ENCODE results near the gene CORO7.

Gene CORO7

DNA sequence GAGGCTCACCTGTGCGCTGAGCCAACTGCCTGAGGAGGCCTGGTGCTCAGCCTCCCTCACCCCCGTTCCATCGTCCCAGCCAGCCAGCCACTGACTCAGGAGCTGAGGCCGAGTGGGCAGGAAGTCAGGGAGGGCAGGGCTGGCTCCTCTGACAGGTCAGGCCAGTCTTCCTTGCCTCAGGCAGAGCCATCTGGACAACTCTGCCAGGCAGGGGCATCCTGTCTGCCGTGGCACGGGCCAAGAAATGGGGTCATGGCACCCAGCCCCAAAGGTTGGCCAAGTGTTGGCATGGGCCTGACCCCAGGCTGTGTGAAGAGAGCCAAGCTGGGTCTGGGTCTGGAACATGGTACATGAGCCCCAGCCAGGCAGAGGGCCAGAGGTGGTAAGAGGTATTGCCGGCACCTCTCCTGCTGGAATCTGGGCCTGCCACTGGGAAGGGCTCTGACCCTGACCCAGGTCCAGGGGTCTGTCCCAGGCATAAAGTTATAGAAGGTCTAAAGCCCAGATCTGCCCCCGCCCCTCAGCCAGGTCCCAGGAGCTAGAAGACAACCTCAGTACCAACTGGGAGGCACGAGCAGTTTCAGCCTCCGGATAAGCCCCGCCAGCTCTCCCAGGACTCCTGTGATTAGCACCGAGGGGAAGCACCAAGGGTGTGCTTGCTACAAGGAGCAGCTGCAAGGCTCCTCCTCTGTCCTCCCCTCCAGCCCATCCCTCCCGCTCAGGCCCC is 47.2 kb downstream of the CORO7 start:
- DNase-seq, result no peak

DNA sequence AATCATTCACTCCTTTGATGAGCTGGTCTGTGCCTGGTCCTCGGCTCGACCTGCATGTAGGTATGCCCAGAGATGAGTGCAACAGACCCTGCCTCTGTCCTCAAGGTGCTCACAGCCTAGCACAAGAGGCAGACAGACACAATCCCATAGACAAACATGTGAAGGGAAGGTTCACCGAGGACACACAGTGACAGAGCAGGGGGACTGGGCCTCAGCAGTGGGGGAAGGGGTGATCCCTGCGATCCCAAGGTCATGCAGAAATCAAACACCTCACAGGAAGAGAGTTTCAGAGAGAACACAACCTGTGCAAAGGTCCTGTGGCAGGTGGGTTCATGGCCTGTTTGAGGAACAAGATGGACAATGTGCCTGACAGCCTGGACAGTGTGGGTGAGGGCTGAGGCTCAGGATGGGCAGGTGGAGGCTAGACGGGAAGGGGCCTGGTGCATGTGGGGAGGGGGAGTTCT is 49.0 kb downstream of the CORO7 start:
- DNase-seq, result no peak

DNA sequence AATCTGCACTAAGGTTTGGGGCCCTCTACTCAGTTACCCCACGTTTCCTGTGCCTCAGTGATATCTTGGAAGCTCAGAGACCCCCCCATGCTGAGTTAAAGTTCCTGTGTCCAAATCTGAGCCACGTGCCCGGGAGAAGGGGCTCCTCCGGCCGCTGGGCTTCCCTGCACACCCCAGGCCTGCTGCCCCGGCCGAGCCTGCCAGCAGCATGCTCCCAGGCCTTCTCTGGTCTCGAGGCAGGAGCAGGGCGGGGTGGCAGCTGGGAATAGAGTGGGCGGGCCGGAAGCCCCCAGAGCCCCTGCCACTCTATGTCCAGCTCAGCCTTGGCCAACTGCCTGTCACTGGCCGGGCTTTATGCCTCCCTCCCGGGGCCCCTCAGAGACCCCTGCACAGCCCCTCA is 50.4 kb downstream of the CORO7 start:
- no peak for DNase-seq

DNA sequence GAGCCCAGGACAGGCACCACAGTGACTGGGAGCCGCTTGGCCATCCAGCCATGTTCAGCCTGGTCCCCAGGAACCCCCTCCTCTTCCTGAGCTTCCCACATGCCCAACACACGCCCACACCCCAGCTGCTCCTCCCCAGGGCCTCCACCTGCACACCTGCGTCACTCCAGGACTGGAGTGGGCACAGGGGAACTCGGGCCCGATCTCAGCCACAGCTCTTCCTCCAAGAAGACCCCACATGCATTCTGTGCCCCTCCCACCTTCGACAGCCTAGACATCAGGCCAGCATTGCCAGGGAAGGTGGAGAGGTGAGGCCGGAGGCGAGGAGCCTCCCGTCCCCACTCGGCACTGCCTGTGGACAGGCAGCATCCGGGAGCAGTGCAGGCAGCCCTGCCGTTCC is 50.8 kb downstream of the CORO7 start:
- DNase-seq, result no peak

DNA sequence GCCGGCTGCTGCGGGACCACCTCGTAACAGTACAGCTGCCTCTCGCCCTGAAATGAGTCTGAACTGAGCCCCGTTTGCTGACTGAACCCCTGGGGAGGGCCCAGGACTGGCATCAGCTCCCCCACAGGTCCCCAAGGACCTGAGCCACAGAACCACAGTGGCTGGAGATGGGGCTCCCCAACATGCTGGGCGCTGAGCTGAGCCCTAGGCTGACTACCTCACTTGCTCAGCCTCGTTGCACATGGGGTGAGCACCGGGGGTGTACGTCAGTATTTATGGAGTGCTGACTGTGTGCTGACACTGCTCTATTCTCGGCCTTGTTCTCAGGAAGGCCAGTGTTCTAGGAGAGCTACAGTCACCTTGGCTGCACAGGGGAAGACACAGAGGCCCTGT is 51.4 kb downstream of the CORO7 start:
- no peak for DNase-seq

DNA sequence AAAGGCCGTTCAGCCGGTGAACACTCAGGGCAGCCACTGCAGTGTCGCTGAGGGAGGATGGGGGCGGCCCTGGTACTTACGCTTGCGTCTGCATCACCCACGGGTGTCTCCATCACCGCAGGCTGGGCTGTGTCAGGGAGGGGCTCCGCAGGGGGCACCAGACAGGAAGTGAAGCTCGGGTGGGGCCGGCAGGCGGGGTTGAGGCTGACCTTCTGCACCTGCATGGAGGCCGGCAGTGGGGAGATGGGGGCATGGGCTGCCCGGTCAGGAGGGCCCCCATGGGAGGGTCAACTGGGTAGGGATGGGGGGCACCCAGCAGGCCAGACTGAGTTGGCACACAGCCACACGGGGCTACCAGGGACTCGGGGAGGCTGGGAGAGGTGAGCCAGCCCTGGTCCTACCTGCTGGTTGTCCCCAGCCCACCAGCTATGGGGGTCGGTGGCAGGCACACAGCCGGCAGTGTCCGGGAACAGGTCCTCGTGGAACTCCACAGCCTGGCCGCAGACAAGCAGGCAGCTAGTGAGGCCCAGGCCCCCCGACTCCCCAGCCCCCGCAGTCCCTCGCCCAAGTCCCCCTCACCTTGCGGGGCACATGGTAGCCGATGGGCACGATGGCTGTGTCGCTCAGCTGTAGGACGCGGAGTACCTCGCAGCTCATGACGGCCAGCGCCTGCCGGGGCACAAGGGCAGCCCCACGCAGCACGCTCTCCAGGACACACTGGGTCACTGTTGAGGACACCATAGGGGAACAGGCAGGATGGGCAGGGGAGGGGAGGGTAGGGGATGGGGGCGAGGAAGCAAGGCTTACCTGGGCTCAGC is 52.0 kb downstream of the CORO7 start:
- no peak for DNase-seq

DNA sequence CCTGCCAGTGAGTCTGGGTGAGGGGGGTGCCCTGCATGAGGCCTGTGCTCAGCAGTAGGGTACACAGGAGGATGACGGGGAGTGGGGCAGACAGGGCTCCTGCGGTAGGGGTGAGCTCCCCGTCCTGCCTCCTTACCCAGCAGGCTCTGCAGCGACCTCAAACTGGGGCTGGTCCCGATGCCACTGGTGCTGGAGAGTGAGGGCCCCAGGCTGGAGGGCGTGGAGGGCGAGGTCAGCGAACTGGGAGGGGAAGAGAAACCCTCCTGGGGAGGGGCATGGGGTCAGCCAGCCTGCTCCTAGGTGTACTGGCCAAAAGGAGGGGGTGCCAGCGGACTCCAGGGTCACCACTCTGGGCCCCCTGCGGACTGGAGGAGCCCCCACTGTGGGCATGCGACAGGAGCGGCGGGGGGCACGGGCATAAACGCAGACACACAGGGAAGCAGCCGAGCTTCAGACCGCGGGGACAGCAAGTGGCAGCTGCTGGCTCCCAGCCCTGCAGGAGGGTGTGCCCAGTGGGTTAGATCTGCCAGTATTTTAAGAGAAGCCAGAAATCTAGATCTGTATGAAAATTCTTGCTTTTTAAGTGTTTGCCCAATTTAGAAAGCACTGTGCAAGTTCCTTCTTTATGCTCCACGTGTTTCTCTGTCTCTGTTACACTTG is 53.8 kb downstream of the CORO7 start:
- no peak for DNase-seq

DNA sequence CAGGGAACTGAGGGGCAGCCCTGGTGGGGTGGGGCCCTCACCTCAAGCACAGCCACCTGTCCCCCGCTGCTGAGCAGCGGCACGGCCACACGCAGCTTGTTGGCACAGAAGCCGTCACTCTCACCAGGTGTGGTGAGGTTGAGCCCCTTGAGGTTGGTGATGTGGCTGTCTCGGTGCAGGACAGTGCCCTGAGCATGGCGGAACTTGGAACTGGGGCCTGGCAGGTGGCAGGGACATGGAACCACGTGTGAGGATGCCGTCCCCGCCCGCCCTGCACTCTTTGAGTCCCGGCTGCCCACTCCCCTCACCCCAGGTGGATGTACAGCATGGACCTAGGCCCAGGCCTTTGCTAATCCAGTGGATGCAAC is 54.5 kb downstream of the CORO7 start:
- DNase-seq, result no peak

DNA sequence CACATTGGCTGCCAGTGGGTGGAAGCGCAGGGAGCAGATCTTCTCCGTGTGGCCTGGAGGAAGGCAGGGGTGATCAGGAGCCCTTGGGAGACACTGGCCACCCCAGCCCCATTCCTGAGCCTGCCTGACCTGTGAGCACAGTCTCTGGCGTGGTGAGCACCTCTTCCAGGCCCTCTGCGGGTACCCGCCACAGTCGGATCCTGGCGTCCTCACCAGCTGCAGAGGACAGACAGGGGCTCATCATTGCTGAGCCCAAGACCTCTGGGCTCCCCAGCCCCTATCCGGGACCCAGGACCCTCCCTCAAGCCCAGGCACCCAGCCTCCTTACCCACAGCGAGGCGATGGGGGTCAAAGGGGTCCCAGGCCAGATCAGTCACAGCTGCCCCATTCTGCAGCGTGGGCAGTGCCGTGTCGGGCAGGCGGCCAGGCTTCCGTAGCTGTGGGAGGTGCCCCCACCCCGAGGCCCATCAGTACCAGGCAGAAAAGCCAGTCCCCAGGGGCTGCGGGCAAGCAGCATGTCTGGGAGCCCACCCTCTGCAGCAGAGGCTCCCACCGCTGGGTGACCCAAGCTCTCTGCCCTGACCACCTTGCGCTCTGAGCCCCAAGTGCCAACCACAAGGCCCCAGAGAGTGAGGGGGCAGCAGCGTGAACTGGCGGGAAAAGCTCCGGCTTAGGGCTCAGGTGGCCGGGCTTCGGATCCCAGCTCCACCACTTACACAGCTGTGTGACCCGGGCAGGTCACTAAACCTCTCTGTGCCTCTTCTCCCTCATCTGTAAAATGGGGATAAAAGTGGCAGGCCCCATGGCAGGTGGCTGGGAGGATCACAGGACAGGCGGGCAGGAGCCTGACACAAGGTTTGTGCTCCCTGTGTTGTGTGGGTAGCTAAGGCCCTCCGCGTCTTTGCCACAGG is 55.1 kb downstream of the CORO7 start:
- no peak for DNase-seq

DNA sequence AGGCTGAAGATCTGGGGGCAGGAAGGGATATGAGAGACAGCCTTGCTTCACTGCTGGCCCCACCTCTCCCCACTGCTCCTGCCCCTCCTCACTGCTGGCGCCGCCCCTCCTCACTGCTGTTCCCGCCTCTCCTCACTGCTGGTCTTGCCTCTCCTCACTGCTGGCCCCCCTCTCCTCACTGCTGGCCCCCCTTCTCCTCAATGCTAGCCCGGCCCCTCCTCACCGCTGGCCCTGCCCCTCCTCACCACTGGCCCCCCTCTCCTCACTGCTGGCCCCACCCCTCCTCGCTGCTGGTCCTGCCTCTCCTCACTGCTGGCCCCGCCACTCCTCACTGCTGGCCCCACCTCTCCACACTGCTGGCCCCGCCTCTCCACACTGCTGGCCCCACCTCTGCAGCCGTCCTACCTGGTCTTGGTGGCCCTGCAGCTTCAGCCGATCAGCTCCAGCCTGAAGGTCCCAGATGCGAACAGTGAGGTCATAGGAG is 55.8 kb downstream of the CORO7 start:
- no peak for DNase-seq

DNA sequence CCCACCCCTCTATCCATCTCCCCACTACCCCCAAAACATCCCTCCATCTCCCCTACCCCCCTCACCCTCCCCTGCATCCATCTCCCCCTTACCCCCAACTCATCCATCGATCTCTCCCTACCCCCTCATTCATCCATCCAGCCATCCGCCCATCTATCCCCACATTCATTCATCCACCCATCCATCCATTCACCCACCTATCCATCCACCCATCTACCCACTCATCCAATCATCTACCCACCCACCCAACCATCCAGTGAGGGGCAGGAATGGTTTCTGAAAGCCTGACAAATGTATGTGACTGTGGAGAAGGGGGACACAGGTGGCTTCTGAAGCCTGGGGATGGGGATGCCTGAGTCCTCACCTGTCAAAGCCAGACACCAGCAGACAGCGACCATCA is 56.5 kb downstream of the CORO7 start:
- no peak for DNase-seq

DNA sequence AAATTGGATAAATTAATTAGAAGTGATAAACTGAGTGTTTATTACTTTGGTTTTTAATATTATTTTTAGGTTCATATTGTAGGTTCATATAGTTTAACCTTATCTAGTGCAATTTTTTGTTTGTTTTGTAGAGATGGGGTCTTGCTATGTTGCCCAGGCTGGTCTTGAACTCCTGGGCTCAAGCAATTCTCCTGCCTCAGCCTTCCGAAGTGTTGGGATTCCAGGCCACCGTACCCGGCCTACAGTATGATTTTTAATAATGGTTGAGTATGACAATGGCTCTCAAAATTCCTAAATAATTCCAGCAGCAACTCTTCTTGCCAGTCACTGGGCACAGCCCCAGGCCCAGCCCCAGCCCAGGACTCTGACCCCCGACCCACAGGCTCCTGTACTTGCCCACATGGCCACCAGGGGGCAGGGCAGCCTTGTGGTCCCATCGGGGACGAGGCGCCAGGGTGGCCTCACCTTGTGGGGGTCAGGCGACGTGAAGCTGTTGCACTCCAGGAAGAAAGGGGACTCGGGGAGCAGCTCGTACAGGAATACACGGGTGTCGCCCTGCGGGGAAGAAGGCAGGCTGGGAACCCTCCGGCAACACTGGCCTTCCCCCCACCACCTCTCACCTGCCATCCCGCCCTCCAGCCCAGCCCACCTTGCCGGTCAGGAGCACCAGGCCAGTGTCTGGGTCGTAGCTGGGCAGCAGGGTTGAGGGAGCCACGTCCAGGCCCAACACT is 57.4 kb downstream of the CORO7 start:
- DNase-seq, result peak; percentile 56

DNA sequence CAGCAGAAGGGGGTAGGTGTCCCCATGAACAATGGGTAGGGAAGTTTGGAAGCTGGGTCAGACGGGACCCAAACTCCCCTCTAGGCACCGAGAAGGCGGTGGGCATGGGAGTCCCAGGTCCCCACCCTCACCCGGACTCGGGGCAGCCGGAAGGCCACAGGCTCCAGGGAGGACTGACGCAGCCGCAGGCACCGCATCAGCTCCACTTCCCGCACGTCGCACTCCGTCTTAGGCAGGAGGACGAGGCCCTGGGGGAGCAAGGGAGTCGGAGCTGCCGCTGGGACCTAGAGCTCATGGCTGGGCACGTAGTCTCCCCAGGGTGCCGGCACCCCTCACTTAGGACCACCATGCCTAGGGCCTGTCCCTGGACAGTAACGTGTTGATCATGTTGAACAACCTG is 58.2 kb downstream of the CORO7 start:
- no peak for DNase-seq

DNA sequence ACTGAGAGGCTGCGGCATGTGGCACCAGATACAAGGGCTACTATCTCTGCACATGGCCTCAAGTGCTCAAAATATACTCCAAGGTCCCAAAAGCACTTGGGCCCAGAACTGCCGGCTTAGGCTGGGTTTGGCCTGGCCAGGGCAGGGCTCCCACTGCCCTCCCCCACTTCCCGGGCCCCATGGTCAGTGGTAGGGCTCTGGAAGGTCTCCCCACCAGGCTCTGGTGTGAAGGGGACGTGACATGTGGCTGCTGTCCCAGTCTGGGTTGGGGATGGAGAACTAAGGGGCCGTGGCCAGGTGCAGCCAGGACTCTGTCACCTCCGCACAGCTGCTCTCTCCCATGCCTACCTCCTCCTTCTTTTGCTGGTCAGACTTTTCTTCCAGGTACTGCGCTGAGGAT is 59.6 kb downstream of the CORO7 start:
- no peak for DNase-seq

DNA sequence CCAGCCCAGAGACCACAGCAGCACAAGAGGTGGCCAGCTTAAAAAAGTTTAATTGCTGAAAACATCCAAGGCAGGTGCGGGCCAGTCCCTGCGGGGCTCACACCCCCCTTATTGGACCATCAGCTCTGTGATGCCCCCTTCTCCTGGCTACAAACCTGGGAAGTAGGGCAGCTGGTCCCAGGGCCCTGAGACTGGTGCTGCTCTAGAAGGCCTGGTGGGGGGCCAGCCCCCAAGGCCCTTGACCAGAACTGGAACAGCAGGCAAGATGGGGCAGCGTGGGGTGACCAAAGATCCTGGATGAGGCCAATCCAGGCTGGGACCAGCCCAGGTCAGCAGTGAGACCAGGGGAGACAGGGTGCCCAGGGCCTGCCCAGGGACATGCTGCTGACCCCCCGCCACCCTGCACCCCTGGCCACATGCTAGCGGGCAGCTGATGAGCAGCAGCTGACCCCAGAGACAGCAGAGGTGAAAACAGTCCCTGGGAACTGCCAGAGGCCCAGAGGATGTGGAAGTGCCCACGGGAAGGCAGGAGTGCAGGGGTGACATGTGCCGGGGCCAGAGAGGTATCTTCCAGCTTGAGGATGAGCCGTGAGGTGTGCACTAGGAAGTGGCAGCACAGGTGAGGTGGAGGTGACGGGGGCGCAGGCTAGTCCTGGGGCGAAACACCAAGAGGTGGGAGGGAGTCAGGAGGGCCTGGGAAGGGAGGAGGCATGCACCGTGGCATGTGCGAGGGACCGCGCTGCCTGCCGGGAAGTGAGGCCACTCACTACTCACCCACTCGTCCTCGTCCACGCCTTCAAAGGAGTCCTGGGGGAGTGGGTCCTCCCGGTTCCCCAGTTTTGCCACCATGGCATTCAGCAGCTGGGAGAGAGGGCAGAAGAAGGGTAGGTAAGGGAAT is 61.6 kb downstream of the CORO7 start:
- DNase-seq, result no peak

DNA sequence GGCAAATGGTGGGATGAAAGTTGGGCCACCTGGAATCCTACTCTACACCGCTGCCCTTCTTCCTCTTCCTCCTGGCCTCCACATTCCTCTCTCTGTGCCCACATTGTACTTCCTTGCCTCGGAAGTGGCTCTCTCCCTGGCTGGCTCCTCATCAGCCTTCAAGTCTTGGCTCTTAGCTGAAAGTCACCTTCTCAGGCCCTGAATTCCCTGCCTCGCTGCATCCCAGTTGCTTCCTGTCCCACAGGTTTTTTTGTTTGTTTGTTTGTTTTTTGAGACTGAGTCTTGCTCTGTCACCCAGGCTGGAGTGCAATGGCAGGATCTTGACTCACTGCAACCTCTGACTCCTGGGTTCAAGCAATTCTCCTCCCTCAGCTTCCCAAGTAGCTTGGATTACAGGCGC is 62.7 kb downstream of the CORO7 start:
- DNase-seq, result no peak

DNA sequence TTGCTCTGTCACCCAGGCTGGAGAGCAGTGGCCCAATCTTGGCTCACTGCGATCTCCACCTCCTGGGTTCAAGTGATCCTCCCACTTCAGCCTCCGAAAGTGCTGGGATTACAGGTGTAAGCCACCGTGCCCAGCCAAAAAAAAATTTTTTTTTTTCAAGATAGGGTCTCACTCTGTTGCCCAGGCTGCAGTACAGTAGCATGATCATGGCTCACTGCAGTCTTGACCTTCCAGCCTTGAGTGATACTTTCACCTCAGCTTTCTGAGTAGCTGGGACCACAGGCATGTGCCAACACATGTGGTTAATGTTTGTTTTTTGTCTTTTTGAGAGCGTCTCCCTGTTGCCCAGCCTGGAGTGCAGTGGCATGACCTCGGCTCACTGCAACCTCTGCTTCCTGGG is 63.6 kb downstream of the CORO7 start:
- DNase-seq, result no peak

DNA sequence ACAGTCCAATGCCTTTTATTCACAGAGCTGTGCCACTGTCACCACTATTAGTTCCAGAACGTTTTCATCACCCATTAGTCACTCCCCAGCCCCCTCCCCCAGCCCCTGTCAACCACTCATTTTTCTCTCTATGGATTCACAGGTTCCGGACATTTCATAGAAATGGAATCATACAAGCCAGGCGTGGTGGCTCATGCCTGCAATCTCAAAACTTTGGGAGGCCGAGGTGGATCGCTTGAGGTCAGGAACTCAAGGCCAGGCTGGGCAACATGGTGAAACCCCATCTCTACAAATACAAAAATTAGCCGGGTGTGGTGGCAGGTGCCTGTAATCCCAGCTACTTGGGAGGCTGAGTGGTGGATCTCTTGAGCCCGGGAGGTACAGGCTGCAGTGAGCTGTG is 64.5 kb downstream of the CORO7 start:
- DNase-seq, result no peak

DNA sequence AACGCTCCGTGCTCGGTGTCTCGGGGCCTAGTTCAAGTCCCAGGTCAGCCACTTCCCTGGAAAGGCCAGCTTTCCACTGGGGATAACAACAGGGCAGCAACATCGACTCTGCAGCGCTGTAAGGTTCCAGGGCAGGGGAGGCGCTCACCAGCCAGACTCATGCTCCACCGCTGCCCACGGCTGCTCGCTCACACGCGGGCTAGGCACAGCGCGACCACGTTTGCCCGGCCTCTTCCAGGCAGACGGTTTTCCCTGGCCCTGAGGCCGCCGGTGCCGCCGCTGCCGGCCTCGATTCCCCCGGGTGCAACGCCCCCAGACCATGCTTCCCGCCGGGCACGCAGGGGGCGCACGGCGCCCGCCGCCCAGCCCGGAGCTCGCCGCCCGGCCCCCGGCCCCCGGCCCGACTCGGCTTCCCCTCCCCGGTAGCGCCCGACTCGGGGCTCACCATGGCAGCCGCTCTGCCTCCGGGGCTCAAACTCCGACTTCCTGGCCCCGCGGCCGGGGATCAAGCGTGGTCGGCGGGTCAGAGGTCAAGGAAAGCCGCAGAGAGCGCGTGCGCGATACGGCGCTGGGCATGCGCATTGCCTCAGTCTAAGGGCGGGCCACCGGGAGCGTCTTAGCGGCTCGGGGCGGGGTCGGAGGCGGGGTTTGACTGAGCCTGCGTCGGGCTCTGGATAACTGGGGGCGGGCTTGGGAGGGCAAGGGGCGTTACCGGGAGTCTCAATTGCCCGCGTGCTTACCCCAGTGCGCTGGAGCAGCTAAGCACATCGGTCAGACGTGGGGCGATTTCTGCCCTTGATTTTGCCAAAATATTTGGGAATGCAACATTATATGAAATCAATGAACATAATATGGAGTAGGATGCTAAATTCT is 65.4 kb downstream of the CORO7 start, which contains the start of gene PAM16:
PAM16 (minus strand) TSS at position 535 of the 873 bp plus-strand sequence; CDS start at position 448, 87 bp downstream.
- peak; percentile 98 for DNase-seq

DNA sequence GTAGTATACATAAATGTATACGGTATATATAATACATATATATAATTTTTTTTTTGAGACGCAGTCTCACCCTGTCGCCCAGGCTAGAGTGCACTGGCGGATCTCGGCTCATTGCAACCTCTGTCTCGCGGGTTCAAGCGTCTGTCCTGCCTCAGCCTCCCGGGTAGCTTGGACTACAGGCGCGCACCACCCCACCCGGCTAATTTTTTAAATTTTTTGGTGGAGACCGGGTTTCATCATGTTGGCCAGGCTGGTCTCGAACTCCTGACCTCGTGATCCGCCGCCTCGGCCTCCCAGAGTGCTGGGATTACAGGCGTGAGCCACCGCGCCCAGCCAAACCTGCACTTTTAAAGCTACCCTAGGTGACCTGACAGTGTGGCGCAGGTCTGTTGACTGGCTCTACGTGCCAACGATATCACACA is 66.0 kb downstream of the CORO7 start:
- DNase-seq, result no peak
